A172 (cell line): ENCODE measurements around the gene GRIK4. TPM values are rescaled to one million over a fixed set of nuclear protein-coding genes. Genes with fewer than 3 reads are reported as not detected.
A peak's percentile ranks its signal among the peaks of the same experiment; 100 is the strongest.
"Not testable (repeated sequence)": the region's sequence is repeated elsewhere in the genome, so short reads cannot be mapped to it uniquely, and the experiment has no call there.

Experiments
- DNase-seq: peaks from one replicate; pipeline ENCODE4 v3.0.0-alpha.2; 2015; ENCODE audit warnings: low spot score
- total RNA-seq: library from RNA; depleted of rRNA; stranded (reverse); fragments of >200 nt; shearing (Covaris generic); gene quantifications from 2 replicates; pipeline ENCODE4 v1.2.3, GENCODE V29; 2014; rRNA removed

GRIK4 gene
- total RNA-seq = not detected in 2 replicates

- DNase-seq = peak; percentile 32
Measured at GRCh38 chr11:120511116-120511819, at the start of gene GRIK4. GRIK4 (plus strand) TSS chr11:120511748; CDS start chr11:120660319, 148,571 bp downstream.

- DNase-seq = no peak
Measured at GRCh38 chr11:120462825-120463224, 48.7 kb upstream of the GRIK4 start.

- no peak for DNase-seq
Measured at GRCh38 chr11:120465921-120466534, 45.5 kb upstream of the GRIK4 start.

- DNase-seq = peak; percentile 19
Measured at GRCh38 chr11:120467627-120468026, 43.9 kb upstream of the GRIK4 start.

- DNase-seq = no peak
Measured at GRCh38 chr11:120471131-120471530, 40.4 kb upstream of the GRIK4 start.

GRCh38 chr11:120471994-120472393, 39.6 kb upstream of the GRIK4 start:
- no peak for DNase-seq

GRCh38 chr11:120473503-120473902, 38.0 kb upstream of the GRIK4 start:
- DNase-seq = no peak

- no peak for DNase-seq
Measured at GRCh38 chr11:120482149-120482548, 29.4 kb upstream of the GRIK4 start.

GRCh38 chr11:120484722-120485121, 26.8 kb upstream of the GRIK4 start:
- no peak for DNase-seq

GRCh38 chr11:120486138-120486537, 25.4 kb upstream of the GRIK4 start:
- DNase-seq = no peak

- no peak for DNase-seq
Measured at GRCh38 chr11:120489799-120490198, 21.7 kb upstream of the GRIK4 start.

- no peak for DNase-seq
Measured at GRCh38 chr11:120492486-120492885, 19.1 kb upstream of the GRIK4 start.

GRCh38 chr11:120494595-120494994, 17.0 kb upstream of the GRIK4 start:
- DNase-seq = no peak

- no peak for DNase-seq
Measured at GRCh38 chr11:120499088-120499487, 12.5 kb upstream of the GRIK4 start.

- no peak for DNase-seq
Measured at GRCh38 chr11:120499859-120500258, 11.7 kb upstream of the GRIK4 start.

GRCh38 chr11:120500414-120501071, 11.0 kb upstream of the GRIK4 start:
- no peak for DNase-seq

- no peak for DNase-seq
Measured at GRCh38 chr11:120501440-120501839, 10.1 kb upstream of the GRIK4 start.

- no peak for DNase-seq
Measured at GRCh38 chr11:120501976-120502755, 9.4 kb upstream of the GRIK4 start.

- not testable (repeated sequence) for DNase-seq
Measured at GRCh38 chr11:120503529-120503928, 8.0 kb upstream of the GRIK4 start.

- no peak for DNase-seq
Measured at GRCh38 chr11:120505801-120506425, 5.6 kb upstream of the GRIK4 start.

- DNase-seq = peak; percentile 7
Measured at GRCh38 chr11:120509346-120510053, 2.0 kb upstream of the GRIK4 start.
